Femur (tissue), 1 donor: Measurements from ENCODE around the gene FGL2.
"Not testable (repeated sequence)": the region's sequence is repeated elsewhere in the genome, so short reads cannot be mapped to it uniquely, and the experiment has no call there.

Experiments
- DNase-seq: peaks from one replicate; pipeline ENCODE4 v3.0.0-alpha.2; 2017

The FGL2 gene

DNA sequence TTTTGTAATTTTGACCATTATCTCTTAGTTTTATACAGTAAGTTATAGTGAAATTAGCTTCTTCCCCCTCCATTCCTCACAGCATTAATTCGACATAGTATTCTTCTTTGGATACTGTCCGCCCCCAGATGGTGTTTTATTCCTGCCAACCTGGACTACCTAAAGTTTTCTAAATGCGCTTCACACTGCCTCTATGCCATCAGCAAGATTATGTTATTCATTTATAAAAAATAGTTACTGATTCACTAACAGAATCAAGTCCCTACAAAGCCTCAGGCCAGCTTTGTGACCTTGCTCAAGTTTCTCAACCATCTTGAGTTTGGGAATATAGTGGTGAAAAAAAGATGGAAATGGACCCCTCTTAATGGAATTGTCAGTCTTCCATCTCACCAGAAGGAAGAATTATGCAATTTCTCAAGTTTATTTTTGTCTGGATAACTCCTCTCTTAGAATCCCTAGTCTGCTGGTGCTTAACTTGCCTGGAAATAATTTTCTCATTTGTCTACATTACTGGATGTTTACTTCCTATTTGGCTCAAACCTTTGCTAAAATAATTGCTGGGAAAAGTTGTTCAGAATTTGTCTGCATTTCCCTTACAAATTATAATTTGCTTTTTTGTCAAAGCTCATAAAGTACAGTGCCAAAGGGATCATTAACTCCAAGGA, 16.7 kb upstream of the FGL2 start:
- DNase-seq, result no peak

DNA sequence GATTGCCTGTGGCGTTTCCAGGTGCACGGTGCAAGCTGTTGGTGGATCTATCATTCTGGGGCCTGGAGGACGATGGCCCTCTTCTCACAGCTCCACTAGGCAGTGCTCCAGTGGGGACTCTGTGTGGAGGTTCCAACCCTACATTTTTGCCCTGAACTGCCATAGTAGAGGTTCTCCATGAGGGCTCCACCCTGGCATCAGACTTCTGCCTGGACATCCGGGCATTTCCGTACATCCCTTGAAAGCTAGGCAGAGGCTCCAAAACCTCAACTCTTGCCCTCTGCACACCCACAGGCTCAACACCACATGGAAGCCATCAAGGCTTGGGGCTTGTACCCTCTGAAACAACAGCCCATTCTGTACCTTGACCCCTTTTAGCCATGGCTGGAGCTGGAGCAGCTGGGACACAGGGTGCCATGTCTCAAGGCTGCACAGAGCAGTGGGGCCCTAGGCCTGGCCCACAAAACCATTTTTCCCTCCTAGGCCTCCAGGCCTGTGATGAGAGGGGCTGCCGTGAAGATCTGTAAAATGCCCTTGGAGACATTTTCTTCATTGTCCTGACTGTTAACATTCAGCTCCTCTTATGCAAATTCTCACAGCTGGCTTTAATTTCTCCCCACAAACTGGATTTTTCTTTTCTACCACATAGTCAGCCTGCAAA, 10.0 kb upstream of the FGL2 start:
- no peak for DNase-seq

DNA sequence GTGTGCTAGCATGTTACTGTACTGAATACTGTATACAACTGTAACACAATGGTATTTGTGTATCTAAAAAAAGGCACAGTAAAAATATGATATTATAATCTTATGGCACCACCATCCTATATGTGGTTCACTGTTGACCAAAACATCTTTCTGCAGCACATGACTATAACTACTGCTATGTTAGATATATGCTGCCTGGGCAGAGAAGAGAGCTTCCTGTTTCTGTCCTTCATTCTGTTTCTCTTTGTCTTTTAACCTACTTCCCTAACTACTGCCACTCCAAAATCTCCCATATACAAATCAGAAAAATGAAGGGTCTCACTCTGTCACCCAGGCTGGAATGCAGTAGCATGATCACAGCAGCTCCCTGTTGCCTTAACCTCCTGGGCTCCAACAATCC, 8.8 kb upstream of the FGL2 start:
- DNase-seq, result no peak

DNA sequence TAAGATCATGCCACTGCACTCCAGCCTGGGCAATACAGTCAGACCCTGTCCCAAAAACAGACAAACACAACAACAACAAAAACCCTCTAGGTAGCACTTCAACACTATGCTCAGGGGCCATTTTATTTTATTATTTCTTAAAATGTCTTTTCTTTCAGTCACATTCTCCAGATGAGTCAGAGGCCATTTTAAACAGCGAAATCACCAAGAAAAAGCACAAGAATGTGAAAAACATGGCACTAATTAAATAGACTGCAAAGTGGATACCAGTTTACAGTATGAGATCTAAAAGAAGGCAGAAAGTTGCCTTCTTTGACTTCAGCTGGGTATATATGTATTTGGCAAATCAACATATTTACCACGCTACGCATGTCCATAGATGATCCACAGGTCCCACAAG, 6.1 kb upstream of the FGL2 start:
- DNase-seq, result no peak

DNA sequence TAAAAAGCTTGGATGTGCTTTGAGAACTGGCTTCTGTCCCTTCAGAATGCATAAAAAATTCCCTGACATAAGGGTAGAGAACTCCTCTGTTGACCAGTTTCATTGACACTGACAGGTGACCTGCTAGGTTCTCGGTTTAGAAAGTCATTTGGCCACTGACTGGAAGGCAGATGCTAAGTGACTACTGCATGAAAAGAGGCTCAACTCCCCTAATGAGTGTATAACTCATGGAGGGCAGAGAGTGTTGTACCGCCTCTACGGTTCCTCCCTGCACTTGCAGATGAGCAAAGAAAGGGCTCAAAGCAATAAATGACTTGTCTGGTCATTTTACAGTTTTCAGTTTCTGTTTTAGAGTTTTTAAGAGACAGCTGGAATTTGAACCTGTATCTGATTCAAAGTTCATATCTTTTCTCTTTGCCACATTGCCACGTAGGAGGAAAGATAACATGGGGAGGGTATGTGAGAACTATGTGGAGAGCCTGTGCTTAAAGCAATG, 2.9 kb upstream of the FGL2 start:
- DNase-seq, result peak; percentile 30

DNA sequence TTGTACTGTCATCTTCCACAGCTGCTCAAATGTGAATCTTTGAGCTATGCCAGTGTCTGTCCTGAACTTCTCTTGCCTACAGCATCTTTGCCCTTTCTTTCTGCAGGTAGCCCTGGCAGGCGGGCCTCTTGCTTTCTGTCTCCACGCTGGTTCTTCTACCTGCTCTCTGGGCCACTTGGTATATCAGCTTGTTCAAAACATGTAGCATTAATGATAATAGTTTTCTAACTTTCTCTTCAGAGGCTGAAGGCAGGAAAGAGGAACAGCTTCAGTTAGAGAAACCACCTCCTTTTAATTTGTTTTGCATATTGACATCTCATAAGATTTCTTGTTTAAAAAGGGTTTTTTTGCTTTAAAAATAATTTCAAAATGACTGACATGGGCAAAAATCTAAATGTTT, 923 bp upstream of the FGL2 start:
- no peak for DNase-seq

DNA sequence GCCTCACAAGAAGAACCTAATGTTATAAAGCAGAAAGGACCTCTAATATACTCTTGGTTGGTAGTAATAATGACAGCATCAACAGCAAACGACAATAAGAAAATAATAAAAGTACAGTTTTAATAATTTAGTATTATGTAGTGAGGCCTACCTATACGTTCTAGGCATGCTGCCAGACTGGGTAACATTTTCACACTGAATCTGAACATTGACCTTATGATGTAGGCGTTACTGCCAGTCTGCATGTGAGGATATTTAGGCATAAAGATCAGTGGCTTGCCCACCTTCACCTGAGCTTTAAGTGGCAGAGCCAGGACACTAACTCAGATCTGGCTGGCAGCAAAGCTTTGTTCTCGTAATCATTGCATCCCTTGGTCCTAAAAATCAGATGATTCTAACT, 2.5 kb downstream of the FGL2 start:
- no peak for DNase-seq

DNA sequence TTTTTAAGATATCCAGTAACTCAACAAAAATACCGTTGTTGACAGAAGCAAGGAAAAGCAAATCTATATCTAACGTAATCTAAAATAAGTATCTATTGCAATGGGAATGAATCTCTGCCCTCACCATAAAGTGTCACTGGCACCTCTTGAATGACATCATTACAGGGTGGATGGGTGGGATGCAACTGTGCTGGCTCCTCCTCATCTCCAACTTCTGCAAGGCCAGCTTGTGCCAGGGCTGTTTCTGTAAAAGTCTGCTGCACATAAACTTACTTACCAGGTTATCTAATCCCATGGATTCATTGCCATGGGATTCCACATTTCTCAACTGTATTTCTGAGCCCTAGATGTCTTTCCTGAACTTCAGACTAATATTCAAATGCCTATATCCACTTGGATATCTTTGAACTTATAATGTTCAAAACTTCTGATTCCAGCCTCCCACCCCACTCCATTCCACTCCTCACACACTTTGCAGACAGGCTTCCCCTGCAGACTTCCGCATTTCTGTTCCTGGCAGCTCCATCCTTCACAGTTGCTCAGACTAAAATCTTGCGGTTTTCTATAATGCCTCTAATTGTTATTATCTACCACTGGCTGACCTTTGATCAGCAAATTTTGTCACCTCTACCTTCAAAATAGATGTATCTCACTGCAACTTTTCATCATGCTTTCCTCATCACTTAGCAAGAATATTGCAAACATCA, 10.7 kb downstream of the FGL2 start:
- no peak for DNase-seq

DNA sequence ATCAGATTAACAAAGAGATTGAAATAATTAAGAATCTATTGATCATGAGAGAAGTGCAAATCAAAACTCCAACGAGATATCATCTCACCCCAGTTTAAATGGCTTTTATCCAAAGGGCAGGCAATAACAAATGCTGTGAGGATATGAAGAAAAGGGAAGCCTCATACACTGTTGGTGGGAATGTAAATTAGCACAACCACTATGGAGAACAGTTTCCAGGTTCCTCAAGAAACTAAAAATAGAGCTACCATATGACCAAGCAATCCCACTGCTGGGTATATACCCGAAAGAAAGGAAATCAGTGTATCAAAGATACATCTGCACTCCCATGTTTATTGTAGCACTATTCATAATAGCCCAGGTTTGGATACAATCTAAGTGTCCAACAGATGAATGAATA, 13.8 kb downstream of the FGL2 start:
- no peak for DNase-seq

DNA sequence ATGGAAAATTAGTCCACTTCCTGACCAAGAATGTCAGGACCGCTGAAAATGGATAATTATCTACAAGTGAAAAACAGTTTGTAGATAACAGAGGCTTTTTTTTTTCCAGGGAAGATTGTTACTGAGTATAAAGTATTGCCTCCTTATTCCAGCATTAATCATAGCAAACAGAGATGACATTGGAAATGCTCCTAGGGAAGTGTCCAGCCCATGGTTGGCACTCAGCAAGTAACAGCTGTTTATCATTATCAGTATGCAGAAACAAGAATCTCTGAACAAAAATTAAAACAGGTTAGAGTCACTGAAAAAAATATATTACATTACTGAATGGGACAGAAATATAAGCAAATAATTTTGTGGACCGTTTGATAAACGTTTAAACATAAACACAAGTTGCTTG, 14.6 kb downstream of the FGL2 start:
- DNase-seq, result no peak

DNA sequence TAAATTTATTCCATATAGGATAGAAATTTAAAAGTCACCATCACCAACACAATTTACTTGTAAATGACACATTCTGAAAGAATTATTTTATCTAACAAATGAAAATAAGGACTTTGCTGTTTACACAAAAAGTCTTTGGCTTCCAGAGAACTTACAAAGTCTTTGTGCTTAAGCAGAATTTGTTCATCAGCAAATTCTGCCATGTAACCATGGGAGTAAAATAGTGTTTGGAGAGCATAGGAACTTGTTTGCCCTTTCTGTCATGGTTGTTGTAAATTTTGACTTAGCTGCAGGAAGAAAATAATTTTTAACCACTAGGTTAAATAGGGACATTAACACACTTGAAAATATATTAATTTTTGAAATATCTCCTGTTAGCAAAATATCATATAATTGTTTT, 15.2 kb downstream of the FGL2 start:
- DNase-seq, result no peak

DNA sequence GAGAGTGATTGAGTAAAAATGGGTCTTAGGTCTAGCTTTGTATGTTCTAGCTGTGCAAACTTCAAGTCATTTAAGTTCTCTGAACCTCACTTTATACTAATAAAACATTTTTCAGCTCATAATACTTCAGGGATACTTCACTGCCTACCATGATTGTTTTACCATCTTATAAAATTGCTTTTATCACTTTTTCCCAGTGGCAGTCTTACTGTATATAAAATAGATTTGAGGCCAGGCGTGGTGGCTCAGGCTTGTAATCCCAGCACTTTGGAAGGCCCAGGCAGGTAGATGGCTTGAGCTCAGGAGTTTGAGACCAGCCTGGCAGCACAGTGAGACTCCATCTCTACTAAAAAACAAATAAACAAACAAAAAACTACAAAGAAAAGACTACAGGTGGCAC, 17.4 kb downstream of the FGL2 start:
- DNase-seq, result no peak

DNA sequence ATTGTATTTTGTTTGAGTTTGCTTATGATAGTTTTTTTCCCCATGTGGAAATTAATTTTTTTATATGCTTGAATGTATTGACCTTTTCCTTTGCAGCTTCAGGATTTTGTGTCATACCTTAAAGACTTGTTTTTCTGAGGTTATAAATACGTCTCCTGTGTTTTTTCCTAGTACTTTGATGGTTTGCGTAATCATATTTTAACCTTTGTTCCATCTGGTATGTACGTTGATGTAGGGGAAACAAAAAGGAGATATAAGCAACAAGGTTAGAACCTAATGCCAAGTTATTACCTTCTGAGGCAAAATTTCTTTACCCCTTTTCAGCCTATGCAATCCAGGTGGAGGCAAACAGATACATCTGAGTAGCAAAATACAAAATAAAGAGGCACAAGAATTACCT, 17.9 kb downstream of the FGL2 start:
- DNase-seq, result no peak

DNA sequence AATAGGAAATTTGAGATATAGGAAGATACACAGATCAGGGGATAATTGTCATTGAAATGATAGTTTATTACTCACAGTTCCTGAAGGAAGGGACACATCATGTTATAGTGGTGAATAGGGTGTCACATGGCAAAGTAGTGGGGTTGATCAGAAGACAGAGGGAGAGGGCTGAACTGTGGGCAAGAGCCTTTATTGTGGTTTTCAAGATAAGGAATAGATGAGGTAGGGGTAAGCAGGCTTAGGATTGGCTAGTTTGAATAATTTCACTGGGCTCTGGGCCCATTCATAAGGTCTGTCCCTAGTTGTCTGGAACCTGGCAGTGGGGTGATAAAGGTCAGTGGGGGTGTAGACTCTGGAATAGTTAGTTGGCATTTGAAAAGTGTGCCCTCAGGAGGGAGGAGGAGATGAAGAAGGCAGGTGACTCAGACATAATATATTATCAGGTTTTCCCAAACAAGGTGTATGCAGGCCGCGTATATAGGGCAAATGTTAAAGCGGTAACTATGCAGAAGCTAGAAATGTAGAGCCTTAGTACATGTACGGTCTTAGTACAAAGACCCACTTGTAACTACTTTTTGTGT, 18.5 kb downstream of the FGL2 start:
- DNase-seq, result no peak

DNA sequence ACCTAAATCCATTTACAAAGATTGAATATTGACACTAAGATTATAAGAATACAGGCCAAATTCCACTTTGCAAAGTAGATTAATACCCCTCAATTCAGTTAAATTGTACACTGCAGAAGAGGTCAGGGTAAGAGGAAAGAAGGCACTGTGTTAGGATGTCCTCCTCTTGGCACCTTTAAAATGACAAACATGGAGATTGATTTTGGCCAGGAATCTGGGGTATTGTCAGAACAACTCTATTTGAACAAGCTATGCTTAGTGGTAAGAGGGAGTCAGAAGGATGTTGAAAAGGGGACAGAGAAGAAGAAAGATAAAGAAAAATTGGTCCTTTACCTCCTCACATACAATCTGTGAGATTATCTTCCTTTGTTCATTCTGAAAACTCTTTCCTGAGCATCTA, 21.6 kb downstream of the FGL2 start:
- DNase-seq, result not testable (repeated sequence)

DNA sequence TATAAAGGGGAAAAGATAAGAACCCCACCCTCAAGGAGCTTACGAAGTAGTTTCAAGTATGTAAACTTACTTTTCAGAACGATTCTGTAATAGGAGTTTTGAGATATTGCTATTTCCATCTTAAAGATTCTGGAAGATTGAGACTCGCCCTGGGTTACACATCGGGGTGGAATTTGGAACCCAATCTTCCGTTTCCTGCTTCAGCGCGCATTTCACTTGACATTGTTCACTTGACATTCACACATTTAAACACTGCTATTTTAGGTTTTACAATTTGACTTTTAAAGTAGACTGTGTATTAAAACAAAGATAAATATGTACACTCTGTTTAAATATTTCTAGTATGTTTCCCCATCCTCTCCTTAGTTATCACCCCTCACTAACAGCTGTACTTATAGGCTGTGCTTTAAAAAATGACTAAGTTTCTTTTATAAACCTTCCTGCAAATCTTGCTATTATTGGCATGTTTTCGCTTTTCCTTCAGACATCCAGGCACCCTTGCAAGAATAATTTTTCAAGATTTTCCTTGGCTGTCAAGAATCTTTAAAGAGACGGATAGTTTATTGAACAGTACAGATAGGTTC, 22.2 kb downstream of the FGL2 start:
- DNase-seq, result not testable (repeated sequence)

DNA sequence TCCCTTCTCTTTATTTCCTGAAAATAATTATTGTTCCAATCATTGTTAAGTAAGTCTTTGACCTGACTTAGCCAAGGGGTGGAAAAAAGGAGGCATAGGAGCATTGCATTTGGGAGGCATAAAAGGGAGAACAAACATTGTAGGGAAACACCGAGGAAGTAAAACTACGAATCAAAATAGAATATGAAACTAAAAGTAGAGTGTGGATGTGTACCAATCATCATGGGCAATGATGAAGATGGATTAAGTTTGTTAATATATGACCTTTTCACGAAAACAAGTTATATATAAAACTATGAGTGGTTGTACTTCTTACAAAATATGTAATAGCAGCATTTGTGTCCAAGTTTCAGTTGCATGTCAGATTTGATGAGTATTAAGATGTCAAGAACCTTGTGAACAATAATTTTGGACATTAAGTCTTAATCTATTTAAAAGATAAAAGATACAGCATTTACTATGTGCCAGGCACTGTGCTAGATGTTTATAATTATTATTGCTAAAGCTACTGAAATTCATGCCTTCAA, 24.3 kb downstream of the FGL2 start:
- DNase-seq, result not testable (repeated sequence)

DNA sequence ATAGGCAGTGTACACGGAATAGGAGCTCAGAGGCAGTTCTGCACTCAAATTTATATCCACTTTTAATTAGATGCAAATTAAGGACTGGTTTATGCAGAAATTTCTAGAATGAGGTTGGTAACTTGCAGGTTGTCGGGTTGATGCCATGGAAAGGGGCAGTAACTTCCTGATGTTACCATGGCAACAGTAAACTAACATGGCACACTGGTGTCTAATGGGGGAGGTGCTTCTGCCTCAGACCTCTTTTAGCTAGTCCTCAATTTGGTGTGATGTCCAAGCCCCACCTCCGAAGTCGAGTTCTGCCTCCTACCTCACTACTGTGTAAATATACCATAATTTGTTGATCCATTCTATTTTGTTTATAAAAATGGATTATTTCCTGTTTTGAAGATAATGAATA, 25.2 kb downstream of the FGL2 start:
- DNase-seq, result not testable (repeated sequence)

DNA sequence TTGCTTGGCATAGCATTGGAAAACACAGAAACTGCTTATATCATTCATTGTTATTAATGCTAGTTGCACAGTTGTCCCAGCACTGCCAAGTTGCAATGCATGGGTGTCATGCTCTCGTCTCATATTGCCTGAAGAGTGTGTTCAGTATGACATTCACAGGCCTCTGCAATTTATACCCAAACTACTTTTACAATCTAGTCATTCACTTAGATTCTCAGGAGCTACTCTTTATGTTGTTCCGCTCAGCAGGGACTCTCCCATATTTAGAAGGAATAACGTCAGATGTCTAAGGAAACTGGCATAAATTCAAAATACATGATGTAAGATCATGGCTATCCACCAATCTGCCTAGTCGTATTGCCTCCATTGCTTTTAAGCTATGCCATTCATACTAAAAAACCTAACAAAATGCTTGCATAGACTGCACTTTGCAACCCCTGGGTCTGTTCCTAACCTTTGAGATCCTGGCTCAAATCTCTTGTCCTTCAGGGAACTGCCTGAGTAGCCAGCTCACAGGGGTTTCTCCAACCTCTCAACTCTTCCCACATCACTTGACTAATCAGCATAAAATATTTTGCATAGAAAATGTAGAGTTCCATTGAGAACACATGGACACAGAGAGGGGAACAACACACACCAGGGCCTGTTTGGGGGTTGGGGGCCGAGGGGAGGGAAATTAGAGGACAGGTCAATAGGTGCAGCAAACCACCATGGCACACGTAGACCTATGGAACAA, 27.0 kb downstream of the FGL2 start:
- not testable (repeated sequence) for DNase-seq

DNA sequence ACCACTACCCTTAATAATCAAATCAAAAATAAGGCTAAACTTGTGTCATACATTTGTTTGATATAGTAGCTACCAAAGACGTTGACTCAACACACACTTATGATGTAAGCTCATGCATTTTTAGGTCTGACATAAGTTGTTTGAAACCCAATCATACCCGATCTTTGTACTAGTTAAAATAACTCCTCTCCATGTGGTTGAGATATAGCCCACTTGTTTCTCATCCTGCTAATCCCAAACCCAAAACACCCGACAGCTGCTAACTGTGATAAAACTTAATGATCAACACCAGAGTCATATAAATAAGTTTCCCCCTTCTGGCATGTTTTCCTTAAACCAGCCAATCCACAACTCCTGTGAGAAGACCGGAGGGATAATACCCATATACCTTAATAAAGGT, 28.5 kb downstream of the FGL2 start:
- not testable (repeated sequence) for DNase-seq

DNA sequence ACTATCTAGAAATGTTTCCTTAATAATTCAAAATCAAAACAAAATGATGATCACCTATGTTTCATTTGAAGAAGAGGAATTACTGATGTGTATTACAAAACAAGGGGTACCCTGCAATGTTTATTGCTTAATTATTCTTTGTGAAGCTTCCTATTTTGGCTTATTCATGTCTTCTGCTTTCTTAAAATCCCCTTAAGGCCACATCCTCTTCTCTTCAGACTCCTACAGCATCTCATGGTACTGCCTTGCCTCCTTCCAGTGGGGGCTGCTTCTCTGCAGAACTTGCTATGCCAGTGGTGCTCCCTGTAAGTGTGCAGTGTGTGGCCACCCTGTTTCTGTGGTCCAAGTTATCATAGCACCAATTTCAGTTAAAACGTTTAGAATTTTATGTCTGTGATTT, 42.2 kb downstream of the FGL2 start:
- DNase-seq, result no peak

DNA sequence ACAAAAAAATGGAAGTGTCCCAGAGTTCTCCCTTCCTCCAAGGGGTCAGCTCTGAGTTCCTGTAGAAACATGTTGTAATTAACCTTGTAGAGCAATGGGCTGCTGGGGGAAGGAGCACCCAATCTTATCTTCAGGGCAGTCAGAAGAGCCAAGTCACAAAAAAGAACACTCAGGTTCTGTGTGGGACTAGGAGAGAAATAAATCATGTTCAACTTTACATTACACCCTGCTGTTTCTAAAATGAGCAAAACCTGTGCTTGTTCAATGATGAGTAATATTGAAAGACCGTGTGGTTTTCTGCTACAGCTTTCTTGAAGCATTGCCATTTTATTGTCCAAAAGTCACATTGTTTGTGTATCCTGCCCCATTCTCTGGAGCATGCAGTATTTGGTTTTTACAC, 42.6 kb downstream of the FGL2 start:
- DNase-seq, result not testable (repeated sequence)
